ES-I3 (cell line): Measurements from ENCODE around the gene HOXB3.

Source experiments
- H3K36me3 ChIP-seq: 2 replicates; pipeline ENCODE4 v1.6.1; 2013; ENCODE audit warnings: mild to moderate bottlenecking, low read length, control low read depth, moderate library complexity; ENCODE audit not compliant: insufficient read depth
- H3K4me1 ChIP-seq: 2 replicates; pipeline ENCODE4 v1.6.1; 2013; ENCODE audit warnings: mild to moderate bottlenecking, control low read depth, low read length; ENCODE audit not compliant: insufficient read depth
- H3K9ac ChIP-seq: 2 replicates; pipeline ENCODE4 v1.6.1; 2013; ENCODE audit warnings: low read depth, mild to moderate bottlenecking, low read length, moderate library complexity
- H3K9me3 ChIP-seq: 2 replicates; pipeline ENCODE4 v1.6.1; 2013; ENCODE audit warnings: mild to moderate bottlenecking, low read length, moderate library complexity; ENCODE audit not compliant: control insufficient read depth, insufficient read depth

Gene HOXB3

DNA sequence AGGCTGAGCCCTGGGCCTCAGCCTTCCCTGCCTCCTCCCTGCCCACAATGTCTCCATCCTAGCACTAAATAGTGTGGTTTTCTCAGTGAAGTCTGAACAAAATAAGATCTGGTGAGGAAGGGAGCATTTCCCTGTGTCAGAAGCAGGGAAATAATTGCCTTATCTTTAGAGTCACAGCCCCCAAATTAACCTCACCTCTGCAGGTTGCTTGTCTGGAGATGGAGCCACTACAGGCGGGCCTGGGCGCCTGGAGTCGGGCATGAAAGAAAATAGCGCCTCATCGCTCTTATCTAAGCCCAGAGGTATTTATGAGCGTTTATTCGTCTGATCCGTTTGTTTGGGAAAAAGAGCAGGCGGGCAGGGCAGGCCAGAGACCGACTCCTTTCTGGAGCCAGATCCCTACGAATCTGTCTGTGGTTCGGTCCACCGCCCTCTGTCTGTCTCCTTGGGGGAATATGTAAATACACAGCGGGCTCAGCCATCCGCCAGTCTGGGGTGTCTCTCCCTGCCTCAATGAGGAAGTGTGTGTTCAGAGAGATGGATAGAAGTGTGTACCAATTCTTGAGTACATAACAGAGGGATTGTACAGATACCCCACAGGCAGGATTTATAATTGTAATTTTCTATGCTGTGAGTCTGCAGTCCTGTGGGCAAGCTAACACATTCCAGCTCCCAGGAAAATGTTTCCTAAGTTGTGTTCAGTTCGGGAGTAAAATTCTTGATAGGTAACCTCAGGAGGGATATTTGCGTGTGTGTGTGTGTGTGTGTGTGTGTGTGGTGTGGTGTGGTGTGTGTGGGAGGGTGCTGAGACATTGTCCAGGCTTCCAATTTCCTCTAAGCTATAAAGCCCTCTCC is 10.4 kb upstream of the HOXB3 start:
- Histone ChIP-seq H3K36me3 (no peaks in the 10 kb centered on the region), H3K4me1 (peaks cover 3% of the 10 kb centered on the region; the same call in 1 of the 2 replicates), H3K9me3 (no peaks in the 10 kb centered on the region; the same call in 1 of the 2 replicates), H3K9ac (no peak overlapping the region)

DNA sequence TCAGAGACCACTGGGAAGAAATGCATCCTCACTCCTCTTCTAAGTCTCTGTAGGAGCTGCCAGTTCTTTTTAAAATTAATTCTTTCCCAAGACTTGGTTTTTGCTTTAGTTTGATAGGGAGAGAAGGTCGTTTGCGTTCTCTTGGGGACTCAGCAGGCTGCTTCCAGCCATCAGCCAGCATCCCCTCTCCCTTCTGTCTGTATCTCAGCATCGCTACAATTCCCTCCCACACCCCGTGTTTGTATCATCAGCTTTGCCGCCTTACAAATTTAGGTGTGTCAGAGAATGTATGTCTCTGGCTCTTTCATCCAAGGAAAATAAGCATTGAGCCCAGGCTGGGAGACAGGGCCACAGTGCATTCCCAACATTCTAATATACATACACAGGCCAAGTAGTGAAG is 9.3 kb upstream of the HOXB3 start:
- Histone ChIP-seq H3K4me1 (peaks cover 10% of the 10 kb centered on the region), H3K9me3 (no peaks in the 10 kb centered on the region; the same call in 1 of the 2 replicates), H3K36me3 (no peaks in the 10 kb centered on the region), H3K9ac (no peak overlapping the region)

DNA sequence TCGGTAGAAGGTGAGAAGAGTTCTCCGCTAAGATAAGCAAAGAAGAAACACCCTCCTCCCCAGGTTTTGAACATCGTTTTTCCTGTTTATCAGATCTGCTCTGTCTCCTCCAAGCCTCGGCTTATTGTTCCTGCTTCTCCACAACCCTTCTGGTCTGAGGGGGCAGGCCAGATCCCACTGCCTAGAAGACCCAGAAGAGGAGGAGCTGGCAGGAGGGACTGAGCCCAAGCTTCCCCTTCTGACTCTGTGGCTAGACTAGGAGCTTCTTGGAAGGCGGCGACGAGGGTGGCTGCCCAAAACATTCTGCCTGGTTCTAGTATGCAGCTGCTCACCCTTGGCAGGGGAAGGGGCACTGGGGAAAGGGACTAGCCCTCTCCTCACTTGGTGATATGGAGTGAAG is 8.7 kb upstream of the HOXB3 start:
- Histone ChIP-seq H3K9me3 (no peaks in the 10 kb centered on the region), H3K9ac (no peak overlapping the region), H3K4me1 (peaks cover 13% of the 10 kb centered on the region), H3K36me3 (no peaks in the 10 kb centered on the region)

DNA sequence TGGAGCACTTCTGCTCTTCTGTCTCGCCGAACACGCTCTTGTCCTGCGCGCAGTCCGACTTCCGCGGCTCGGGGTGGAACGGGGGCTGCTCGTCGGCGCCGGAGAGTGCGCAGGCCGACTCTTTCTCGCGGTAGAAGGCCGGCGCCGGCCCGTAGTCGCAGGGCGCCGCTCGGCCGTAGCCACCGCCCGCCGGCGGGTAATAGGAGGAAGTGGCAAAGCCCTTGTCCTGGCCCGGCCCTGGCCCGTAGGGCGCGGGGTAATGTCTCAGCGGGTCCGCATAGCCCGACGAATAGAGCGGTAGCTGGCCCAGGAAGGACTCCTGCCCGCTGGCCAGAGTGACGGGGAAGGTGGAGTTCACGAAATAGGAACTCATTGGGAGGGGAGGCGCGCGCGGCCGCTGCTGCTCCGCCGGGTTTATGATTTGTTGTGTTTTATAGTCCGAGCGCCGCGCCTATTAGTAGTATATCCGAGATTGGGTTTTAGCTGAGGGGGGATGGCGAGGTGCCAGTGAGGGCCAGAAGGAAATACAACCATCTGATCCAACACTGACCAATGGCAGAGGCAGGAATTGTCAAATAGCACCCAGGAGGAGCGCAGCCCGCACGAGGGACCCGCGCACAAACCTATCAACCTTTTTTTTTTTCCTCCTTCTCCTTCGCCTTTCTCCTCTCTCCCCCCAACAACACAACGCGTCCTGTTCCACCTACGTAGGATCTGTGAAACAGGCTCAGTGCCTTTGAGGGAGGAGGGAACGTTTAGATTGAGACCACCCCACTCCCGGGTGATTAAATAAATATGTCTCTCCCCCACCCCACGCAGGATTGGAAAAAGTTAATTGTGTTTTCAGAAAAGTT is 8.0 kb upstream of the HOXB3 start:
- H3K4me1 ChIP-seq = peaks cover 13% of the 10 kb centered on the region
- H3K9ac ChIP-seq = peak overlapping the region; percentile 21; the same call in 1 of the 2 replicates
- no peaks in the 10 kb centered on the region for H3K9me3 ChIP-seq
- no peaks in the 10 kb centered on the region for H3K36me3 ChIP-seq

DNA sequence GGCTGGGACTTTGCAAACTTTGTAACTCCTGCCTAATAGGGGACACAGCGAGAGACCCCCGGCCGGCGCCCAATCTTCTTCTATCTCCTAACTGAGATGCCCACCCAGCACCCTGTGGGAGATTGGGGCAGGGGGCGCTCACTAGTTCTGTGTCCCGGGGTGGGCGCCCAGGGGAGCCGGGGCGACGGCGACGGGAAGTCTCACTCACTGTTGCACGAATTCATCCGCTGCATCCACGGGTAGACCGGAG is 7.4 kb upstream of the HOXB3 start:
- H3K4me1 ChIP-seq = peaks cover 18% of the 10 kb centered on the region
- peak overlapping the region; percentile 21; the same call in 1 of the 2 replicates for H3K9ac ChIP-seq
- no peaks in the 10 kb centered on the region for H3K9me3 ChIP-seq
- H3K36me3 ChIP-seq = no peaks in the 10 kb centered on the region

DNA sequence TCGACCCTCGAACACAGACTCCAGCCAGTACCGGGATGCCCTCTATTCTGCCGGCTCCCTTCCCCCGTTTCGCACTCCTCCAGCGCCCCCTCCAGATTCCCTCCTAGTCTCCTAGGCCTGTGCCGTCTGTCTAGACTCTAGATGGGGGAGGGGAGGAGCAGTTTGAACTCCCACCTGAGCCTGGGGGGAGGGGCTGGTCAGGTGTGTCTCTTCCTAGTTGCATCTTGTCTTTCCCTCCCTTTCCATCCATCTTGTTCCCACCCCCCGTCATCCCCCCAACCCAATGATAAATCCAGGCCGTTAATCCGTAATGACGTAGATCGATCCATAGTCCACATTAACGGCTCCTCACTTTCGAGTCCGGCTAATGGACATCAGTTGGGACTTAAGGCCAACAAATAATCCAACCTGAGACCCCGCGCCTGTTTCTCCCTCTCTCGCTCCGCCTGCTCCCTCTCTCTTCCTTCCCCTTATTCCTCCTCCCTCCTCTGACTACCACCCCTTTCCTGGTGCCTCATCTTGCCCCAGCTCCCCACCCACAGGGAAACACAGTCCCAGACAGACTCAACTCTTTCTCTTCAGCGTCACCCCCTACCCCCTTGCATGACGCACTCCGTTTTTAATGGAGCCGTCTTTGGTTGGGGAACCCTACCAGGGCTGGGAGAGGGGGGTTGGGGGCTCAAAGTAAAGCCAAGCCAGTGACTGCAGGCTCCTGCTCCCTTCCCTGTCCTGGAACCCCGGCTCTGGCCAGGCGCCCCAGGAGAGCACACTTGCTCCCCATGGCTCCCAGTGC is 6.9 kb upstream of the HOXB3 start:
- H3K36me3 ChIP-seq = no peaks in the 10 kb centered on the region
- H3K4me1 ChIP-seq = peaks cover 18% of the 10 kb centered on the region
- peak overlapping the region; percentile 24; the same call in 1 of the 2 replicates for H3K9ac ChIP-seq
- no peaks in the 10 kb centered on the region for H3K9me3 ChIP-seq

DNA sequence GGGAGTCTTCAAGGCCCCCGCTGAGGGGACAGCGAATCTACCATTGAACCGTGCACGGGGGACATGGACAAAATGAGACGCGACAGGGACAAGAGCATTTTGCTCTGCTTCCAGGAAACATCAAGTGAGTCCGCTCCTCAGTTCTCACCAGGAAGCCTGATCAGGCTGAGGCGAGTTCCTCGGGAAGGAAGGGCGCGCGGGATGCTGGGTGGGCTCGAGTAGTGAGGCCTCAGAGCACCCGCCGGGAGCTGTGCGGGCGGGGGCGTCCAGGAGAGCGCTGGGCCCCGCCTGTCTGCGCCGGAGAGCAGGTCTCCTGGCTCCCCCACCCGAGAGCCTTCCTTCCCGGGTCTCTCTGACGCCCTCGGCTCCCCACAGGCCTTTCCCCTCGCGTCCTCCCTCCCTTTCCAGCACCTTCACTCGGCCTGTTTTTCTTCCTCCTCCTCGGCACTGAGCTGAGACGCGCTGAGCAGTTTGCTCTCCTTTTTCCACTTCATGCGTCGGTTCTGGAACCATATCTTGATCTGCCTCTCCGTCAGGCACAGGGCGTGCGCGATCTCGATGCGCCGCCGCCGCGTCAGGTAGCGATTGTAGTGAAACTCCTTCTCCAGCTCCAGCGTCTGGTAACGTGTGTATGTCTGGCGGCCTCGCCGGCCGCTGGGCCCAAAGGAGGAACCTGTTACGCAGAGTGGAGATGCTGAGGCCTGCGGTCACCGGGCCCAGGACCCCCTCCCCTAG is 6.1 kb upstream of the HOXB3 start:
- H3K4me1 ChIP-seq = peaks cover 18% of the 10 kb centered on the region
- H3K9ac ChIP-seq = peak overlapping the region; percentile 24; the same call in 1 of the 2 replicates
- no peaks in the 10 kb centered on the region for H3K36me3 ChIP-seq
- H3K9me3 ChIP-seq = no peaks in the 10 kb centered on the region

DNA sequence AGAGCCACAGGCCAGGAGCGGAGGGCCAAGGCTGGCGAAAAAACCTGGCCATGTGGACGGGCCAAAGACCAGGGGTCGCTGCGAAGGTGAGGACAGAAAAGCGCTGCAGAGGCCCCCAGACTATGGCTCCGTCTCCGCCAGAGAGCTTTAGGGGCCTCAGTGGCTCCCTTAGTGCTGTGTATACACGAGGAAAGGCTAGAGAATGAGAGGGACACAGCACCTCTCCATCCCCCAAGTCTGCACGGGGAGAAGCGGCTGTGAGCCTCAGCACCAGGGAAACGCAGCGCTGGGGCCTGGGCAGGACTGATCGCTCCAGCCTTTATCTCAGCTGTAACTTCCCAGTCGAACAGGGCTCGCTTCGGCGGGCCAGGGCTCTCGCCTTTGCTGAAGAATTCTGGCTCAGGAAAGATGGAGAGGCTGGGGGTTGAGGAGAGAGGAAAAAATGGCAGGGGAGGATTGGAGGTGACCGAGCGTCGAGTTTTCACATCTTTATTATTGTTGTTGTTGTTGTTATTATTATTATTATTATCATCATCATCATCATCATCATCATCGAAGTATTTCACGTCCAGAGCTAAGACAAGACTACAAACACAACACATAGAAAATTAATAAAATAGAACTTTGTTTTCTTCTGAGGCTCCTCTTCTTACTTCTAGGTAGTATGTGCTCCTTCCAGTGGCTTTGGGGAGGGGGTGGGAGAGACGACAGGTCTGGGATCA is 5.4 kb upstream of the HOXB3 start:
- peaks cover 18% of the 10 kb centered on the region for H3K4me1 ChIP-seq

DNA sequence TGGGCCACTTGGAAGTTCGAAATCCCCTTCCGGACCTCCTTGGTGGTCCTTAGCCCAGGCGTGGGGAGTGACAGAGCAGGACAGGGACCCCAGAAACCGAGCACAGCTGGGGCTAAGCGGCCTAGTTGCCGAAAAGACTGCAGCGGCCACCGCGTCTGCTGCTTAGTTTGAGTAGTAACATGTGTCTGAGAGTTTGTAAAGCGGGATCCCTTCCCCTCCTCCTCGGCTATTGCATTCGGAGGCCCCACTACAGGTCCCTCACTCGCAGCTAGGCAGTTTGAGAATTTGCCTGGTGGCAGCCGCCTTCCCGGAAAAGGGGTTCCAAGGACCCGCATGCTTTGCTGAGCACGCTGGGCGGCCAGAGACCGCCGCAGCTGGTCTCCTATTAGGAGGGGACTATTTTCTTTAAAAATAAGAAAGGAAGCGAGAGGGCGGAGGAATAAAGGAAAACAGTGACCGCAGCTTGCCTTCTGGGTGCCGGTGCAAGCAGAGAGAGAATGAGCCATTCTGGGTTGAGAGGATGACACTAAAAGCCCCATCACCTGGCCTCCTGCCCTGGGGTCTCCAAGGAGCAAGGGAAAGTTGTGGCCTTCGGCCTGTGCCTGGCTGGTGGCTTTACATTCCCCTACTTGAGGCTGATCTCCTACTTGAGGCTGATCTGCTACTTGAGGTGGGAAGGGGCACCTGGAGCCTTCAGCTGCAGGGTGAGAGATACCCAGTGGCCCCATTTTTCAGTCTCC is 4.7 kb upstream of the HOXB3 start:
- Histone ChIP-seq H3K36me3 (no peaks in the 10 kb centered on the region), H3K9me3 (no peaks in the 10 kb centered on the region), H3K4me1 (peaks cover 18% of the 10 kb centered on the region), H3K9ac (peak overlapping the region; percentile 23; the same call in 1 of the 2 replicates)

More for the DNA sequence above, 5.4 kb upstream of the HOXB3 start:
- Histone ChIP-seq H3K36me3 (no peaks in the 10 kb centered on the region), H3K9ac (no peak overlapping the region), H3K9me3 (no peaks in the 10 kb centered on the region)

DNA sequence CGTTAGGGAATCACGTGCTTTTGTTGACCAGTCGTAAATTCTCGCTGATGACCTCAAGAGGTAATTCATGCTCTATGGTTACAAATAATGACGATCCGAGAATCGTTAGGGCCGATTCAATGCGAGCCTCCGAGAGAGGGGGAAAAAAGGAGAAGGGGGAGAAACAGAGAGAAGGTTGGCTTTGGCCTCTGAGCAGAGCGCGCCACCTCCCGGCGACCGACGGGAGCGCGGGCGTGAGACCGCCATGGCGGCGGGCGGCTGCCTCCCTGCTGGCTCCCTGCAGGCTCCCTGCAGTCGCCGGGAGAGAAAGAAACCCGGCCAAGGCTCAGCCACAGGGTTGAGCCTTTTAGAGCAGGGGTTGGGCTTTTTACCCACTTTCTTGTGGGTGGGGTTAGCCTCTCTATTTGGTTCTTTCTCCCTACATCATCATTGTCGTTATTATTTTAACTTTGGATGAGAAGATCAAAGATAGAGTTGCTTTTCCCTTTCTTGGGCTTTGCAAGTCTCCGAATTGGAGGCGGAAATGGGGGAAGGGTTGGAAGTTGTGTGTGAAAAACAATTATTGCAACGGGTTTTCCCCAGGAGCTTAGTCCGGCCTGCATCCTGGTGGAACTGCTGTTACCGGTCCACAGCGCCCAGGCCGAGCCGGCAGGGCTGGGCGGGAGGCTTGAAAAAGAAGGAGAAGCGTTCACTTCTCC is 3.9 kb upstream of the HOXB3 start:
- H3K9ac ChIP-seq = peak overlapping the region; percentile 23; the same call in 1 of the 2 replicates
- H3K9me3 ChIP-seq = no peaks in the 10 kb centered on the region
- no peaks in the 10 kb centered on the region for H3K36me3 ChIP-seq
- peaks cover 18% of the 10 kb centered on the region for H3K4me1 ChIP-seq

DNA sequence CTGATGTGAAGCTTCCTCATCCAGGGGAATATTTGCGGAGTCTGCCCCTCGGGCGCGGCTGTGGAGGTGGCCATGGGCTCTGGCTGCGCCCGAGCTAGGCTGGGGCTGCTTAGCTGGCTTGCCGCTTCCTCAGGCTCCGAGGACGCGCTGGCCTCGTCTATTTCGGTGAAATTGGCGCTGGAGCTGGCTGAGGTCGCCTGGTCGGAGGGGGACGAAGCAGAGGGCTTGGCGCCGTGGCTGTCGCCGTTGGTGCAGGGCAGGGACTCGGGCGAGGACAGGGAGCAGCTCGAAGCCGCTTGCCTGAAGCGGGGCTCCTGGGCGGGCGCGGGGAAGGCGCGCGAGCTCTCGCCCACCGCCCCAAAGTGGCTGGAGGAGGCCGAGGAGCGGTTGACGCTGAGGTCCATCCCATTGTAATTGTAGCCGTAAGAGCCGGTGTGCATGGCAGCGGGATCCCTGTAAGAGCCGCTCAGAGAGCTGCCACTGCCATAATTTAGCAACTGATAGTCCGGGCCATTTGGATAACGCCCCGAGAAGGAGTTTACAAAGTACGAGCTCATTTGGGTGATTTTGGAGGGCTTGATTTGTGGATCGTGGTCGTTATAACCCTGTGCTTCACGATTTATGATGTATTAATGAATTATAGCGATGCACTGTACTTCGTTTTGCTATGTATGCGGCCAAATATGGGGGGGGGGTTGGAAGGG is 3.2 kb upstream of the HOXB3 start, which contains the start of gene HOXB5:
HOXB5 (minus strand) TSS at position 654 of the 704 bp plus-strand sequence; CDS start at position 557, 97 bp downstream.
- H3K9ac ChIP-seq = peak within 1 kb of the TSS; percentile 23; the same call in 1 of the 2 replicates
- no peaks in the 10 kb centered on the region for H3K9me3 ChIP-seq
- peaks cover 18% of the 10 kb centered on the region for H3K4me1 ChIP-seq
- no peaks in the 10 kb centered on the region for H3K36me3 ChIP-seq

DNA sequence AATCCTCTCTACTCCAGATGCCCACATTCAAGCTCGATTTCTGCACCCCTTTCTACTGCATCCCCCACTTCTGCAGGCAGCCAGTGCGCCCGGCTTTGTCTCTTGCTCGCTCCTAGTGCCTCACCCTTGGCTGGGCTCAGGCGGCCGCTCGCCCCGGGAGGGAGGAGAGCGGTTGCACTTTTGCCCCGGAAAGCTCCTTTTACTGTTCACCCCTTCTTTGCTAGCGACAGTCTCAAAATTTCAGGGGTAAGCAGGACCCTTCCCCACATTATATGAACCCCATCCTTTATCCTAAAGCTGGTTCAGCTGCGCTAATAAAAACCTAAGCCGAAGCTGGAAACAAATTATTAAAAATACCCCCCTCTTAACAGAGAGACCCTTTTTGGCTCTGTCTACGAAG is 2.5 kb upstream of the HOXB3 start:
- Histone ChIP-seq H3K36me3 (no peaks in the 10 kb centered on the region), H3K4me1 (peaks cover 18% of the 10 kb centered on the region), H3K9me3 (no peaks in the 10 kb centered on the region), H3K9ac (no peak overlapping the region; the same call in 1 of the 2 replicates)
